Mammary epithelial cell (primary cell): ENCODE measurements around the gene BORCS5.

Experiments used
- EZH2 ChIP-seq: IDR thresholded peaks from 2 replicates; pipeline ENCODE4 v1.6.1; 2012; ENCODE audit warnings: low read length, inconsistent platforms, borderline replicate concordance
- TF ChIP-seq, protein P1 (sequence below), 2 donors: IDR thresholded peaks in 1 of 2; conservative IDR thresholded peaks in 1 of 2; 2 replicates each; pipeline ENCODE4 v1.5.1; 2011 to 2012; ENCODE audit warnings: inconsistent platforms in 2 of 2, low read length in 2 of 2, mild to moderate bottlenecking in 2 of 2, control low read depth in 1 of 2, low read depth in 1 of 2; ENCODE audit not compliant: insufficient read depth in 1 of 2; ENCODE audit errors: extremely low read depth in 1 of 2

DNA sequence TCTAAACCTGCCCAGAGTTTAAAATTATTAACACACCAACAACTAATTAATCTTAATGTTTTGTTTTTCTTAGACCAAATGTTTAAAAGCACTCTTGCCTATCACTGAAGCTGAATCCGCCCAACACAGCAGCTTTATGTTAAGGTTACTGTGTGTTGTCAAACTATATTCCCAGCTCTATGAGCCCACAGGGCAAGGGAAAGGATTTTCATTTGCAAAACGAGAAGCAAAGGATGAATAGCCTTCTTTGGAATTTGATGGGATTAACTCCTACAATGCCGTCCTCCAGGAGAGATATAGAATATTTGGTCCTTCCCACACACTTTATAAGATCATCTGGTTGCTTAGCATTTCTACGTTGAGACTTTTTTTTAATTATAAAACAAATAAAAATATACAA is 162.0 kb downstream of the BORCS5 start:
- TF ChIP-seq EZH2 = no peak
- TF ChIP-seq, protein P1, sequence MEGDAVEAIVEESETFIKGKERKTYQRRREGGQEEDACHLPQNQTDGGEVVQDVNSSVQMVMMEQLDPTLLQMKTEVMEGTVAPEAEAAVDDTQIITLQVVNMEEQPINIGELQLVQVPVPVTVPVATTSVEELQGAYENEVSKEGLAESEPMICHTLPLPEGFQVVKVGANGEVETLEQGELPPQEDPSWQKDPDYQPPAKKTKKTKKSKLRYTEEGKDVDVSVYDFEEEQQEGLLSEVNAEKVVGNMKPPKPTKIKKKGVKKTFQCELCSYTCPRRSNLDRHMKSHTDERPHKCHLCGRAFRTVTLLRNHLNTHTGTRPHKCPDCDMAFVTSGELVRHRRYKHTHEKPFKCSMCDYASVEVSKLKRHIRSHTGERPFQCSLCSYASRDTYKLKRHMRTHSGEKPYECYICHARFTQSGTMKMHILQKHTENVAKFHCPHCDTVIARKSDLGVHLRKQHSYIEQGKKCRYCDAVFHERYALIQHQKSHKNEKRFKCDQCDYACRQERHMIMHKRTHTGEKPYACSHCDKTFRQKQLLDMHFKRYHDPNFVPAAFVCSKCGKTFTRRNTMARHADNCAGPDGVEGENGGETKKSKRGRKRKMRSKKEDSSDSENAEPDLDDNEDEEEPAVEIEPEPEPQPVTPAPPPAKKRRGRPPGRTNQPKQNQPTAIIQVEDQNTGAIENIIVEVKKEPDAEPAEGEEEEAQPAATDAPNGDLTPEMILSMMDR (conservative IDR thresholded peaks at IDR 0.05 in 1 of 2, IDR thresholded peaks at IDR 0.05 in 1 of 2; ENCODE audit: extremely low read depth in 1 of 2, insufficient read depth in 1 of 2, low read depth in 1 of 2, low read length in 2 of 2) = no peak
